Pancreas (tissue), 10 donors: Measurements from ENCODE around the gene SOX21. TPM values are rescaled to one million over a fixed set of nuclear protein-coding genes. Genes with fewer than 3 reads are reported as not detected.

ENCODE experiments used
- ATAC-seq, 4 donors: fragments of 200-7000 bp; cut with Tn5 transposase; one replicate each; pipeline versions ENCODE4 v1.8.0 to v1.9.1; 2020; ENCODE audit warnings: mild to moderate bottlenecking in 4 of 4, moderate library complexity in 4 of 4
- DNase-seq, 6 donors: peaks; one replicate each; pipeline ENCODE4 v3.0.0-alpha.2; 2020
- FAIRE-seq: peaks from 2 replicates; lab custom pipeline; 2012; peaks lifted over from hg19 to GRCh38; lab: Jason Lieb, UNC
- H3K27ac ChIP-seq, 4 donors: fragments of 200-600 bp; sonication (generic); 1 replicate in 3 of 4; 2 replicates in 1 of 4; pipeline versions ENCODE4 v1.5.0 to v1.8.0; 2020
- H3K27me3 ChIP-seq, 4 donors: fragments of 200-600 bp; one replicate each; pipeline ENCODE4 v1.8.0; 2021
- H3K36me3 ChIP-seq, 3 donors: fragments of 200-600 bp; sonication (generic) in 1 of 3; one replicate each; pipeline versions ENCODE4 v1.5.0 to v1.8.0; 2020 to 2021
- H3K4me1 ChIP-seq, 3 donors: fragments of 200-600 bp; one replicate each; pipeline ENCODE4 v1.8.0; 2021
- H3K4me3 ChIP-seq, 4 donors: fragments of 200-600 bp; sonication (generic) in 2 of 4; one replicate each; pipeline versions ENCODE4 v1.5.0 to v1.8.0; 2020 to 2021
- H3K9me3 ChIP-seq, 4 donors: fragments of 200-600 bp; one replicate each; pipeline ENCODE4 v1.8.0; 2021
- CTCF ChIP-seq, 4 donors: fragments of 200-600 bp; sonication (generic) in 3 of 4; IDR thresholded peaks; one replicate each; pipeline versions ENCODE4 v1.5.0 to v1.8.0; 2021; ENCODE audit warnings: antibody characterized with exemption in 4 of 4
- WGBS, 2 donors: extraction: QIAGEN DNeasy Blood & Tissue Kit; methylation state at CpG; one replicate each; pipeline ENCODE4 v1.1.7; 2013; 5-methylcytosine and 5-hydroxymethylcytosine counted together
- intact Hi-C, 3 donors: fragments of 100-400 bp; cut with DNase I; formaldehyde crosslinking; loops; one replicate each; pipeline versions ENCODE4 v1.11.1 to v1.14.2; 2022
- polyA plus RNA-seq, 2 donors: library from polyadenylated mRNA; stranded (reverse); fragments of 200-250 nt; gene quantifications; one replicate each; pipeline ENCODE4 v1.2.3, GENCODE V29; 2013
- total RNA-seq, 6 donors: library from RNA; stranded (reverse); fragmentation: NEBNext Ultra II Directional in 4 of 6; extraction: Animal tissue kit (Norgen Biotek cat#: 25700) in 4 of 6; gene quantifications; one replicate each; pipeline versions ENCODE4 v1.2.1 to v1.2.4, GENCODE V29; 2021 to 2023
- donor health status: healthy with polysubstance abuse.
- donor health status: DM: no; HTN: no; CAD: no; lungs with moderate emphysema.
- donor health status: DM: no; HTN: no; CAD: no.
- donor health status: control.
- donor health status: control.
- donor health status: Bipolar disorder and iron deficiency.
- donor health status: DM: yes; HTN: yes; CAD: no.
- donor health status: DM: no; HTN: no; CAD: no.
- donor health status: DM: no; HTN: no; CAD: no.
- donor health status: DM: yes; HTN: yes; CAD: no.

The SOX21 gene
- total and polyA plus RNA-seq, 8 donors = 0.16 TPM; not detected in 7

- intact Hi-C loops = no loop called here
- 55 to 63% methylated on average over 2 of the region's 2 CpGs for WGBS, 2 donors
- FAIRE-seq (no peak), ATAC-seq (no peak), DNase-seq (no peak)
- Histone ChIP-seq H3K36me3 (no peaks in the 10 kb centered on the region), H3K4me1 (no peaks in the 10 kb centered on the region), H3K9me3 (no peaks in the 10 kb centered on the region), H3K4me3 (no peak overlapping the region), H3K27ac (no peak overlapping the region), H3K27me3 (no peaks in the 10 kb centered on the region)
- TF ChIP-seq CTCF (IDR thresholded peaks at IDR 0.05) = no peak
These were observed 39.9 kb downstream of the SOX21 start for GRCh38 chr13:94672400-94672799.

GRCh38 chr13:94667190-94667589 lies 45.2 kb downstream of the SOX21 start:
- intact Hi-C loops = no loop called here
- FAIRE-seq = no peak
- 64 to 79% methylated on average over 2 of the region's 2 CpGs for WGBS, 2 donors
- Histone ChIP-seq H3K4me1 (no peaks in the 10 kb centered on the region), H3K4me3 (no peak overlapping the region), H3K36me3 (no peaks in the 10 kb centered on the region), H3K27ac (no peak overlapping the region), H3K27me3 (no peaks in the 10 kb centered on the region), H3K9me3 (no peaks in the 10 kb centered on the region)
- no peak for DNase-seq
- no peak for ATAC-seq
- no peak for TF ChIP-seq CTCF (IDR thresholded peaks at IDR 0.05)

DNA sequence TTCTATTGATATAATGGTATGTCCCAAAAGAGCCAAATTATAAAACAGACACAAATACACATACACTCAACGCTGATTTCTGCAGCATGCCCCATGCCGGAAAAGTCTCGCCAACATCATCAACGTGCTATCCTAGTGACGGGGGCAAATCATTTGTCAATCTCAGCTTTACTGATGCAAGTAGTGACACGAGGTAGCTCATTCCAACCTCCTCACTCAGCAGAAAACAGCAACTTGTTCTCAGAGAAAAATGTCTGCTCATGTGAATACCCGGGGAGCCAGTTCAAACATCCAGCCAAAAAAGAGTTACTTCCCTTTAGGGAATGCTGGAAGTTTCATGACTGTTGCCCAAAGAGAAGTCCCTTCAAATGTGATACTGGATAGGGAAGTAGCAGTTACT lies 46.3 kb downstream of the SOX21 start:
- H3K4me3 ChIP-seq = no peak overlapping the region

DNA sequence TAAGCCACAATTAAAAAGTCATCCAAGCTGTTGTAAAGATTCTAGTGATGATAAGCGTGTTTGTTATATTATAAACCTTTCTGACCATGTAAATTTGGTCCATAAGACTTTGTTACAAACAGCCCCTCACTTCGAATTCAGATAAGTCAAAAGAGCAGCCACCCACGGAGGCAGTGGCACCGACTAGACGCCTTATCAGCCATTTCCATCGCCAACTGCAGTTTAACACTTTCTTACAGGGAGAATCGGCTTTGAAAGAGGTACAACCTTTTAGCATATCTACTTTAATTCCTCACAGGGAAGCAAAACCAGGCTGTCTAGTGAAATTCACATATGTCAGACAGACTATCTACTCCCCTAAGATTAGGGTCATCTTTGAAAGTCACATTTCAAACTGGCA lies 47.5 kb downstream of the SOX21 start:
- H3K27me3 ChIP-seq = no peaks in the 10 kb centered on the region
- H3K4me3 ChIP-seq = no peak overlapping the region
- no peaks in the 10 kb centered on the region for H3K9me3 ChIP-seq
- no peak overlapping the region for H3K27ac ChIP-seq
- TF ChIP-seq CTCF (IDR thresholded peaks at IDR 0.05) = no peak
- no peaks in the 10 kb centered on the region for H3K36me3 ChIP-seq
- ATAC-seq (no peak), FAIRE-seq (no peak), DNase-seq (no peak)
- 48 to 49% methylated on average over 7 of the region's 7 CpGs for WGBS, 2 donors
- intact Hi-C loops = no loop called here
- H3K4me1 ChIP-seq = peaks cover 0 to 2% (median 0%) of the 10 kb centered on the region in 3 donors

More for the DNA sequence above, 46.3 kb downstream of the SOX21 start:
- H3K4me1 ChIP-seq = no peaks in the 10 kb centered on the region
- H3K27ac ChIP-seq = no peak overlapping the region
- FAIRE-seq (no peak), DNase-seq (no peak), ATAC-seq (no peak)
- H3K9me3 ChIP-seq = no peaks in the 10 kb centered on the region
- no peaks in the 10 kb centered on the region for H3K36me3 ChIP-seq
- no peak for TF ChIP-seq CTCF (IDR thresholded peaks at IDR 0.05)
- WGBS, 2 donors = 81 to 87% methylated on average over 7 of the region's 7 CpGs
- no peaks in the 10 kb centered on the region for H3K27me3 ChIP-seq
- intact Hi-C loops = no loop called here

GRCh38 chr13:94662274-94662945 lies 49.9 kb downstream of the SOX21 start:
- Histone ChIP-seq H3K4me1 (peaks cover 0 to 2% (median 0%) of the 10 kb centered on the region in 3 donors), H3K36me3 (no peaks in the 10 kb centered on the region), H3K27ac (no peak overlapping the region), H3K9me3 (no peaks in the 10 kb centered on the region), H3K4me3 (no peak overlapping the region), H3K27me3 (no peaks in the 10 kb centered on the region)
- intact Hi-C loops = no loop called here
- no peak for TF ChIP-seq CTCF (IDR thresholded peaks at IDR 0.05)
- WGBS, 2 donors = 32 to 36% methylated on average over 12 of the region's 12 CpGs
- DNase-seq (no peak), FAIRE-seq (no peak), ATAC-seq (no peak)
